ENCODE data around the gene ZIK1. TPM values are rescaled to one million over a fixed set of nuclear protein-coding genes. Genes with fewer than 3 reads are reported as not detected.

ZIK1 gene
- total RNA-seq, 2 donors from 2014 or later: 5.4 to 29.2 TPM

DNA sequence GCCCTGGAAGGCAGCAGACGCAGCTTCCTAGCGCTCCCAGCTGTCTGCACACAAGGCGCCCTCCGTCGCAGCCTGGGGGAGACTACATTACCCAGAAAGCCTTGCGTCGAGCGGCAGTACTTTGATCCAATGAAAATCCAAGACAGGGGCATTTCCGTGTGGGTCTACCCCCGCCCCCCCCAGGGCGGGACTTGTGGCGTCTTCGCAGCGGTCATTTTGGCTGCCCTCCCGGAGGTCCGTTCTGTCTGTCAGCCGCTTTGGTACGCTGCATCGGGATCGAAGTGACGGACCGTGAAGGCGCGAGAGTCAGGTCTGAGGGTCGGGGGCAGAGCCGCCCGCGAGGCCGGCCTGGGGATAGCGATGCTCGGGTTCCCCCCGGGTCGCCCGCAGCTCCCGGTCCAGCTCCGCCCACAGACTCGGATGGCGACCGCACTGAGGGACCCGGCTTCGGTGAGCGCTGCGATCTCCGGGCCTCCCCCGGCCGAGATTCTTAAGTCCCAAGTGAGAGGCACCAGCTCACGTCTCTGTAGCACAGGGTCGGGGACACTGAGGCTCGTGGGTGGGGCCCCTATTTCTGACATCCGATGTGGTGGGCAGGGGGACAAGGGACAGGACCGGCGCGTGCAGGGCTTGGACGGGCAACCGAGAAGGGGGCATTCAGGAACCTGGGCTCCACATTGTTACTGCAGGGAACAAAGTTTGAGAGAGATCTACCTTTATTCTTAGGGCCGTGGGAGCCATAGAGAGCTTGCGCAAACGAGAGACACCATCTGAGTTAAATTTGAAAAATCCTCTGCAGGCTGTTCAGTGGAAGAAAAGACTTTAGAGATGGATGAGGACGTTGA lies 49.3 kb downstream of the ZIK1 start, which contains the start of gene ZNF211:
ZNF211 (plus strand) TSS at position 182 of the 845 bp plus-strand sequence; CDS start at position 361, 179 bp downstream.
- Histone ChIP-seq H3K36me3 (peaks cover 19% of the 10 kb centered on the region), H3K4me3 (peak within 1 kb of the TSS; percentile 91), H3K9me3 (peaks cover 32% of the 10 kb centered on the region), H3K27me3 (replicated peaks; ENCODE audit: insufficient read depth) (no peaks in the 10 kb centered on the region), H3K4me1 (ENCODE audit: control insufficient read depth in 1 of 2, low read depth in 2 of 2) (peaks cover 0 to 7% of the 10 kb centered on the region in 2 donors), H3K27ac (peak within 1 kb of the TSS in 1 of 2 donors; percentile 58)
- peak; percentile 99 for ATAC-seq (ENCODE audit: insufficient number of reproducible peaks, low FRiP score, low read depth)
- TF ChIP-seq, protein P1, sequence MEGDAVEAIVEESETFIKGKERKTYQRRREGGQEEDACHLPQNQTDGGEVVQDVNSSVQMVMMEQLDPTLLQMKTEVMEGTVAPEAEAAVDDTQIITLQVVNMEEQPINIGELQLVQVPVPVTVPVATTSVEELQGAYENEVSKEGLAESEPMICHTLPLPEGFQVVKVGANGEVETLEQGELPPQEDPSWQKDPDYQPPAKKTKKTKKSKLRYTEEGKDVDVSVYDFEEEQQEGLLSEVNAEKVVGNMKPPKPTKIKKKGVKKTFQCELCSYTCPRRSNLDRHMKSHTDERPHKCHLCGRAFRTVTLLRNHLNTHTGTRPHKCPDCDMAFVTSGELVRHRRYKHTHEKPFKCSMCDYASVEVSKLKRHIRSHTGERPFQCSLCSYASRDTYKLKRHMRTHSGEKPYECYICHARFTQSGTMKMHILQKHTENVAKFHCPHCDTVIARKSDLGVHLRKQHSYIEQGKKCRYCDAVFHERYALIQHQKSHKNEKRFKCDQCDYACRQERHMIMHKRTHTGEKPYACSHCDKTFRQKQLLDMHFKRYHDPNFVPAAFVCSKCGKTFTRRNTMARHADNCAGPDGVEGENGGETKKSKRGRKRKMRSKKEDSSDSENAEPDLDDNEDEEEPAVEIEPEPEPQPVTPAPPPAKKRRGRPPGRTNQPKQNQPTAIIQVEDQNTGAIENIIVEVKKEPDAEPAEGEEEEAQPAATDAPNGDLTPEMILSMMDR (IDR thresholded peaks at IDR 0.05): no peak
- peak; percentile 64 for DNase-seq (ENCODE audit: low spot score)

DNA sequence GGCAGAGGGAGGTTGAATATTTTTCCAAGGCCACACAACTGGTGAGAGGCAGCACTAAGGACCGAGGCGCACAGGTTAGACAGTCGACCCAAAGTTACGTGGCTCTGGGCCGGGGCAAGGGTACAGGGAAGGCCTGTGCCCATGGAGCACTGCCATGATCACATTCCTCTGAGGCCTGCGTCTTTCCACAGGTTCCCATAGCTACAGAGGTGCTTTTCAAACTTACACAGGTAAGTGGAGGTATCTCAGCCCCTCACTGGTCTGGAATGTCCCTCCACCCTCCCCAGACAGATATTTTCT lies 49.8 kb downstream of the ZIK1 start:
- peaks cover 0 to 7% of the 10 kb centered on the region in 2 donors for H3K4me1 ChIP-seq (ENCODE audit: control insufficient read depth in 1 of 2, low read depth in 2 of 2)
- H3K27me3 ChIP-seq (replicated peaks; ENCODE audit: insufficient read depth): no peaks in the 10 kb centered on the region
- H3K27ac ChIP-seq: no peak overlapping the region
- H3K4me3 ChIP-seq: peak overlapping the region; percentile 91
- H3K9me3 ChIP-seq: peaks cover 38% of the 10 kb centered on the region
- ATAC-seq (ENCODE audit: insufficient number of reproducible peaks, low FRiP score, low read depth) (no peak), DNase-seq (ENCODE audit: low spot score) (no peak)
- peaks cover 19% of the 10 kb centered on the region for H3K36me3 ChIP-seq
- TF ChIP-seq, protein P1 (IDR thresholded peaks at IDR 0.05): no peak

- ATAC-seq (ENCODE audit: insufficient number of reproducible peaks, low FRiP score, low read depth) (no peak), DNase-seq (ENCODE audit: low spot score) (no peak)
- H3K9me3 ChIP-seq: peaks cover 65% of the 10 kb centered on the region
- peaks cover 49% of the 10 kb centered on the region for H3K36me3 ChIP-seq
- H3K4me3 ChIP-seq: no peak overlapping the region
- peaks cover 0 to 7% of the 10 kb centered on the region in 2 donors for H3K4me1 ChIP-seq (ENCODE audit: control insufficient read depth in 1 of 2, low read depth in 2 of 2)
- TF ChIP-seq, protein P1 (IDR thresholded peaks at IDR 0.05): no peak
- no peaks in the 10 kb centered on the region for H3K27me3 ChIP-seq (replicated peaks; ENCODE audit: insufficient read depth)
- no peak overlapping the region for H3K27ac ChIP-seq
Measured at GRCh38 chr19:57637379-57637778, 53.4 kb downstream of the ZIK1 start.

- H3K36me3 ChIP-seq: peaks cover 41% of the 10 kb centered on the region
- no peak overlapping the region for H3K27ac ChIP-seq
- no peaks in the 10 kb centered on the region for H3K27me3 ChIP-seq (replicated peaks; ENCODE audit: insufficient read depth)
- no peak for DNase-seq (ENCODE audit: low spot score)
- H3K4me3 ChIP-seq: no peak overlapping the region
- peaks cover 76% of the 10 kb centered on the region for H3K9me3 ChIP-seq
- no peak for ATAC-seq (ENCODE audit: insufficient number of reproducible peaks, low FRiP score, low read depth)
- TF ChIP-seq, protein P1 (IDR thresholded peaks at IDR 0.05): no peak
- H3K4me1 ChIP-seq (ENCODE audit: control insufficient read depth in 1 of 2, low read depth in 2 of 2): no peaks in the 10 kb centered on the region
Measured at GRCh38 chr19:57641715-57642234, 57.8 kb downstream of the ZIK1 start.

GRCh38 chr19:57642396-57643046 lies 58.6 kb downstream of the ZIK1 start:
- Histone ChIP-seq H3K9me3 (peaks cover 69% of the 10 kb centered on the region), H3K4me1 (ENCODE audit: control insufficient read depth in 1 of 2, low read depth in 2 of 2) (no peaks in the 10 kb centered on the region), H3K27me3 (replicated peaks; ENCODE audit: insufficient read depth) (no peaks in the 10 kb centered on the region), H3K27ac (no peak overlapping the region), H3K36me3 (peaks cover 36% of the 10 kb centered on the region), H3K4me3 (no peak overlapping the region)
- ATAC-seq (ENCODE audit: insufficient number of reproducible peaks, low FRiP score, low read depth): no peak
- TF ChIP-seq, protein P1 (IDR thresholded peaks at IDR 0.05): no peak
- DNase-seq (ENCODE audit: low spot score): no peak

Measured in thoracic aorta (tissue), 2 donors.